SU-DHL-6 (cell line): Measurements from ENCODE around the gene OVOL3.

Source experiments
- H2AFZ ChIP-seq: fragments of 200-600 bp; sonication (generic); 2 replicates; pipeline ENCODE4 v1.6.1; 2014; ENCODE audit warnings: low read depth, mild to moderate bottlenecking, moderate library complexity, mixed read lengths, antibody characterized with exemption, low read length; ENCODE audit not compliant: severe bottlenecking
- H3F3A ChIP-seq: fragments of 200-600 bp; shearing (Covaris generic); 2 replicates; pipeline ENCODE4 v1.6.0; 2016; ENCODE audit warnings: antibody characterized with exemption, mild to moderate bottlenecking; ENCODE audit not compliant: insufficient read depth
- H3K27ac ChIP-seq: fragments of 200-600 bp; sonication (generic); 2 replicates; pipeline ENCODE4 v1.5.1; 2016; ENCODE audit warnings: low read depth, mild to moderate bottlenecking, low read length, moderate library complexity, mixed read lengths
- H3K27me3 ChIP-seq: fragments of 200-600 bp; sonication (generic), shearing (Covaris generic); 2 replicates; pipeline ENCODE4 v1.6.0; 2014; ENCODE audit warnings: mild to moderate bottlenecking, low read length
- H3K36me3 ChIP-seq: fragments of 200-600 bp; sonication (generic); 2 replicates; pipeline ENCODE4 v1.6.1; 2014; ENCODE audit warnings: mild to moderate bottlenecking, low read length, mixed read lengths
- H3K4me2 ChIP-seq: fragments of 300-600, 200-600 bp; shearing (Covaris generic), sonication (generic); 2 replicates; pipeline ENCODE4 v1.6.0; 2014; ENCODE audit warnings: low read length, low read depth, mild to moderate bottlenecking; ENCODE audit not compliant: poor library complexity, severe bottlenecking
- H3K4me3 ChIP-seq: fragments of 200-600 bp; sonication (generic); 2 replicates; pipeline ENCODE4 v1.5.1; 2014; ENCODE audit warnings: antibody characterized with exemption, low read length, mild to moderate bottlenecking, mixed read lengths; ENCODE audit not compliant: insufficient read depth, poor library complexity, severe bottlenecking
- H3K79me2 ChIP-seq: fragments of 200-600 bp; sonication (generic); 2 replicates; pipeline ENCODE4 v1.6.1; 2014; ENCODE audit warnings: mild to moderate bottlenecking, low read length, moderate library complexity; ENCODE audit not compliant: insufficient read depth
- H3K9ac ChIP-seq: fragments of 200-600 bp; sonication (generic); 2 replicates; pipeline ENCODE4 v1.7.0; 2014; ENCODE audit warnings: mild to moderate bottlenecking, low read length
- H3K9me2 ChIP-seq: fragments of 200-600 bp; sonication (generic); replicated peaks from 2 replicates; pipeline ENCODE4 v1.6.1; 2014; ENCODE audit warnings: low read length; ENCODE audit not compliant: insufficient read depth
- H3K9me3 ChIP-seq: fragments of 200-600 bp; sonication (generic); 2 replicates; pipeline ENCODE4 v1.6.1; 2014; ENCODE audit warnings: low read length, mixed read lengths; ENCODE audit not compliant: insufficient read depth
- H4K20me1 ChIP-seq: fragments of 200-600 bp; sonication (generic); 2 replicates; pipeline ENCODE4 v1.6.1; 2014; ENCODE audit warnings: low read depth, mild to moderate bottlenecking, antibody characterized with exemption, low read length, moderate library complexity, mixed read lengths
- EZH2phosphoT487 ChIP-seq: fragments of 200-600 bp; sonication (generic), shearing (Covaris generic); conservative IDR thresholded peaks from 2 replicates; pipeline ENCODE4 v1.6.1; 2018; ENCODE audit warnings: mild to moderate bottlenecking, antibody characterized with exemption, low read length, moderate library complexity, mixed read lengths
- TF ChIP-seq, protein P1 (sequence below): fragments of 200-600 bp; sonication (generic); IDR thresholded peaks from one replicate; pipeline ENCODE4 v1.5.1; 2017; ENCODE audit warnings: antibody characterized with exemption, mild to moderate bottlenecking, low read length, moderate library complexity; ENCODE audit not compliant: insufficient read depth, poor library complexity, severe bottlenecking

Gene OVOL3

DNA sequence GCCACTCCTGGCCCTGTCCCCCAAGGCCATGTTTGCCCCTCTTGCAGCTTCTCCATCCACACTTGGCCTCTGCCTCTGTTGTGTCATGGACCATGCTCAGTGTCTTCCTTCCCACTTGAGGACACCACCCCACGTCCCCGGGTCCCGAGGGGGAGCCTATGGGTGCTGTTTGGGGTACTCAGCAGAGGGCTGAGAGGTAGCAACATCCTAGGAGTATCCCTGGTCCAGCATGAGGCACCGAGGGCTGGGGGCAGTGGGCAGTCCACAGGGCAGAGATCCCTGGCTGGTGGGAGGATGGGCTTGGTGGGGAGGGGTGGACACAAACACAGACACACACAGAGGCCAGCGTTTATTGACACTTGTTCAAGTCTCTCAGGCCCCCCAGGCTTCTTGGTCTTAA, 39.6 kb downstream of the OVOL3 start:
- no peak overlapping the region for H2AFZ ChIP-seq
- H3K27ac ChIP-seq: no peak overlapping the region
- no peaks in the 10 kb centered on the region for H3K79me2 ChIP-seq
- H3K9me2 ChIP-seq: no peaks in the 10 kb centered on the region
- no peaks in the 10 kb centered on the region for H3K9me3 ChIP-seq
- H3K36me3 ChIP-seq: no peaks in the 10 kb centered on the region
- H3K4me2 ChIP-seq: no peak overlapping the region
- H3K27me3 ChIP-seq: no peaks in the 10 kb centered on the region
- no peak overlapping the region for H3K4me3 ChIP-seq
- no peak overlapping the region for H3K9ac ChIP-seq
- TF ChIP-seq, protein P1, sequence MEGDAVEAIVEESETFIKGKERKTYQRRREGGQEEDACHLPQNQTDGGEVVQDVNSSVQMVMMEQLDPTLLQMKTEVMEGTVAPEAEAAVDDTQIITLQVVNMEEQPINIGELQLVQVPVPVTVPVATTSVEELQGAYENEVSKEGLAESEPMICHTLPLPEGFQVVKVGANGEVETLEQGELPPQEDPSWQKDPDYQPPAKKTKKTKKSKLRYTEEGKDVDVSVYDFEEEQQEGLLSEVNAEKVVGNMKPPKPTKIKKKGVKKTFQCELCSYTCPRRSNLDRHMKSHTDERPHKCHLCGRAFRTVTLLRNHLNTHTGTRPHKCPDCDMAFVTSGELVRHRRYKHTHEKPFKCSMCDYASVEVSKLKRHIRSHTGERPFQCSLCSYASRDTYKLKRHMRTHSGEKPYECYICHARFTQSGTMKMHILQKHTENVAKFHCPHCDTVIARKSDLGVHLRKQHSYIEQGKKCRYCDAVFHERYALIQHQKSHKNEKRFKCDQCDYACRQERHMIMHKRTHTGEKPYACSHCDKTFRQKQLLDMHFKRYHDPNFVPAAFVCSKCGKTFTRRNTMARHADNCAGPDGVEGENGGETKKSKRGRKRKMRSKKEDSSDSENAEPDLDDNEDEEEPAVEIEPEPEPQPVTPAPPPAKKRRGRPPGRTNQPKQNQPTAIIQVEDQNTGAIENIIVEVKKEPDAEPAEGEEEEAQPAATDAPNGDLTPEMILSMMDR: no peak
- TF ChIP-seq EZH2phosphoT487: no peak
- no peaks in the 10 kb centered on the region for H3F3A ChIP-seq
- no peaks in the 10 kb centered on the region for H4K20me1 ChIP-seq

DNA sequence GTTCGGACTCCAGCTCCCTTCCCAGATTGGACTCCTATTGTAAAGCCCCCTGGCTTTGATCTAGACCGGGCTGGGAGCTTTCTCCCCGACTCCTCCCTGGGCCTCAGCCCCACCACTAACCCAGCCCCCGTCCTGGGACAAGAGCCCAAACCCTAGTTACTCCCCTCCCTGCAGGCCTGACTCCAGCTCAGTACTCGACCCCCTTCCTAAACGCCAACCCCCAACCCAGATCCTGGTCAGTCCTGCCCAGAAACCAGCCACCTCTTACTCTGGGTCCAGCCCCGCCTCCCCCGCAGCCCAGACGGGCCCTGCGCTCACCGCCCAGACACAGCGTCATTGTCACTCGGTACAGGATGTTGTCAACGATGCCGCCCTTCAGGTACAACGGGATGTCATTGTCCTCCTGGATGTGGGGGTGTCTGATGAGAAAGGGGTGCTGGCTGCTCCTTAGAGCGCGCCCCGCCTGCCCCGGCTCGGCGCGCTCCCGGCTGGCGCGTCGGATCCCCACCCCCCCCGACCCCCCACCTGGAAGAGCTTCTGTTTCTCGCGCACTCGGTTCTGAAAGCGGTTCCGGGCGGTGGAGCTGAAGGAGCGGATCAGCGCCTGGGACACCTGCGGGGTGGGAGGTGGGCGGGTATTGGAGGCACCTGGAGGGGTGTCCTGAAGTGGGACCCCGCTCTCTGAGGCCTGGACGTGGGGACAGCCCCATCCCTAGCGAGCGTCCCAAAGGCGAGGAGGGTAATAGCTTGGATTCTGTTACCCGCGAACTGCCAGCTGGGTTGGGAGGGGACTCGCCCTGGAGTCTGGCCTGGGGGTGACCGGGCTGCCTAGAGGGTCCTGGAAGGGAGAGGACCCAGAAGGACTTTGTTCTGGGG, 40.4 kb downstream of the OVOL3 start:
- Histone ChIP-seq H3K36me3 (no peaks in the 10 kb centered on the region), H3K9me3 (no peaks in the 10 kb centered on the region), H3K27ac (no peak overlapping the region), H3F3A (no peaks in the 10 kb centered on the region), H2AFZ (no peak overlapping the region), H3K9me2 (no peaks in the 10 kb centered on the region), H3K9ac (no peak overlapping the region), H3K79me2 (no peaks in the 10 kb centered on the region), H4K20me1 (no peaks in the 10 kb centered on the region), H3K27me3 (no peaks in the 10 kb centered on the region), H3K4me2 (no peak overlapping the region), H3K4me3 (no peak overlapping the region)
- TF ChIP-seq EZH2phosphoT487: no peak

DNA sequence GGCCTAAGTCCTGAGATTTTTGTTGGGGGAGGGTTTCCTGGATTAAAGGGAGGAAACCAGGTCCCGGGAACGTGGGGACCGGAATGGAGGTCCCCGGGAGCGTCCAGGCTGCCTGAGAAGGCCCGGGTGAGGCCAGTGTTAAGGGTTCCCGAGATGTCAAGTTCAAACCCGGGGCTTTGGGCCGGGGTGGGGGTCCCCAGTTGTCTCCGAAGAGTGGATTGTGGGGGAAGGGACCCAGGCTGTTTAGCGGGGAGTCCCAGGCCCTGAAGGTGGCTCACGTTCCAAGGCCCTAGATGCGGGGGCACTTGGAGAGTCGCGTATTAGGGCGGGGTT, 41.0 kb downstream of the OVOL3 start:
- no peak overlapping the region for H3K4me3 ChIP-seq

More for the DNA sequence above, 41.0 kb downstream of the OVOL3 start:
- Histone ChIP-seq H3K4me2 (no peak overlapping the region), H3K36me3 (no peaks in the 10 kb centered on the region), H3K9me2 (no peaks in the 10 kb centered on the region), H2AFZ (no peak overlapping the region), H3F3A (no peaks in the 10 kb centered on the region), H3K9me3 (no peaks in the 10 kb centered on the region), H3K27ac (no peak overlapping the region), H3K9ac (no peak overlapping the region), H4K20me1 (no peaks in the 10 kb centered on the region), H3K79me2 (no peaks in the 10 kb centered on the region), H3K27me3 (no peaks in the 10 kb centered on the region)
- TF ChIP-seq EZH2phosphoT487: no peak
- TF ChIP-seq, protein P1: no peak
